ENCODE results near the gene C6orf163.

DNA sequence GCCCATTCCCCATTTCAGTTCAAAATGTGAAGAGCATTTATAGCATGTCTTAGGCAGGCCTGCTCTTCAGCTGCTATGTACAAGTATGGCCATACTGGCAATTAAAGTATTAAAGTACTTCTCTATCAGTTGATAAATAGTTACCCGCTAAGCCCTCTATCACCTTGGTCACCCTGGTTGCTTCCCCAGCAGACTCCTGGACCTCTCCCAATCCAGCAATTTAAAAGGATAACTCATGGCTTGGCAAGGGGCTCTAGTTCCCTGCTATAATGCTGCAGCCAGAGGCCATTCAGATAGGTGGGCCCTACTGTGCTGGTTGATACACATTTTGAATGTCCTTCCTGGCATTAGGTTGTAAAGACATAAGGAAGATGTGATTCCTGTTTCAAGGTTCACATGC lies 7.0 kb downstream of the C6orf163 start:
- TF ChIP-seq ZNF274 (IDR thresholded peaks at IDR 0.05; ENCODE audit: low read depth, low read length) (no peak), YY1 (IDR thresholded peaks at IDR 0.05; ENCODE audit: insufficient read depth, insufficient read length) (no peak), SUZ12 (IDR thresholded peaks at IDR 0.05; ENCODE audit: extremely low read depth, insufficient read depth, insufficient read length) (no peak)

Measured in NT2/D1 (cell line).